ENCODE results near the gene ZNF275. TPM values are rescaled to one million over a fixed set of nuclear protein-coding genes. Genes with fewer than 3 reads are reported as not detected.

ZNF275 gene
- total RNA-seq, 1 donor from 2014 or later: 5.2 TPM

DNA sequence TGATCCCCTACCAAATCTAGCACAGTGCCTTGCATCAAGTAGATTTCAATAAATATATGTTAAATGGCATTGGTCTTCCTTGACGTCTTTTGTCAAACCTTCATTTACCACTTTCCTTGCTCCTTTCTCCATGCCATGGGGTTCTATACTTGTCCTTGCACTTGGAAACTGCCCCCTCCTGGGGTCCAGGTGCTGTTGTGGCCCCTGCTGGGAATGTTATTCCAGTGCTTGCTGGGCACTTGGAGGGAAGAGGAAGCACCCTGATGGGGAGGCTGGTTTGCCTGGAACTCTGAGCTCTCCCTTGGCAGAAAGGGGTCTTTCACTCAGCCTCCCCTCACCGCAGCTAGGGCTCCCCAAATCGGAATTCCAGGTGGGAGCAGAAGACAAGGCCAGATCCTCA lies 18.9 kb downstream of the ZNF275 start:
- H3K27me3 ChIP-seq (ENCODE audit: control insufficient read depth in 3 of 3, insufficient read depth in 3 of 3, low read length in 3 of 3): peaks cover 0 to 6% (median 0%) of the 10 kb centered on the region in 3 donors
- H3K9me3 ChIP-seq (ENCODE audit: control insufficient read depth in 3 of 3, low read length in 3 of 3): no peaks in the 10 kb centered on the region
- no peak overlapping the region for H3K27ac ChIP-seq (ENCODE audit: low read depth, low read length)
- no peak overlapping the region for H3K9ac ChIP-seq (ENCODE audit: low read depth in 1 of 3, low read length in 3 of 3)
- H3K4me3 ChIP-seq (ENCODE audit: low read length in 3 of 3): no peak overlapping the region
- H3K36me3 ChIP-seq (ENCODE audit: control insufficient read depth in 3 of 3, insufficient read depth in 3 of 3, low read length in 3 of 3): peaks cover 2 to 10% (median 5%) of the 10 kb centered on the region in 3 donors
- H3K4me1 ChIP-seq (ENCODE audit: control insufficient read depth in 3 of 3, insufficient read depth in 3 of 3, low read length in 3 of 3): no peaks in the 10 kb centered on the region

DNA sequence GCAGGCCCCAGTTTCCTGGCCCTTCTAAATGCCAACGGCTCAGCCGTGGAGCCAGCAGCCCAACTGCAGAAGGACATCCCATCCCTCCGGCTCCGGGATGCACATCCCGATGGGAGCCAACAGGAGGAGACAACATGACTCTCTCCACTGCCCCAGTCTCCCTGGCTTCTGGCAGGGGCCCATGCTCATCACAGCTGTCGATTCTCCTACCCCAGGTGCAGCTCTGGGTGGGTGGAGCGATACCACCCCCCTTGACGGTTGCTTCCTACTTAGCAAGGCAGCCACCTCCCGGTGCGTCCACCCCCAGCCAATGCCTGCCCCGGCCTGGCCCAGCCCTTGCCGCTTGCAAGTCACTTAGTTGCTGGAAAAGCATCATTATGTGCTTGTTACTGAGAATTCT lies 19.5 kb downstream of the ZNF275 start:
- Histone ChIP-seq H3K9ac (ENCODE audit: low read depth in 1 of 3, low read length in 3 of 3) (no peak overlapping the region), H3K9me3 (ENCODE audit: control insufficient read depth in 3 of 3, low read length in 3 of 3) (no peaks in the 10 kb centered on the region), H3K4me1 (ENCODE audit: control insufficient read depth in 3 of 3, insufficient read depth in 3 of 3, low read length in 3 of 3) (no peaks in the 10 kb centered on the region), H3K27ac (ENCODE audit: low read depth, low read length) (no peak overlapping the region), H3K36me3 (ENCODE audit: control insufficient read depth in 3 of 3, insufficient read depth in 3 of 3, low read length in 3 of 3) (peaks cover 0 to 7% (median 2%) of the 10 kb centered on the region in 3 donors), H3K27me3 (ENCODE audit: control insufficient read depth in 3 of 3, insufficient read depth in 3 of 3, low read length in 3 of 3) (peaks cover 0 to 6% (median 0%) of the 10 kb centered on the region in 3 donors), H3K4me3 (ENCODE audit: low read length in 3 of 3) (no peak overlapping the region)

DNA sequence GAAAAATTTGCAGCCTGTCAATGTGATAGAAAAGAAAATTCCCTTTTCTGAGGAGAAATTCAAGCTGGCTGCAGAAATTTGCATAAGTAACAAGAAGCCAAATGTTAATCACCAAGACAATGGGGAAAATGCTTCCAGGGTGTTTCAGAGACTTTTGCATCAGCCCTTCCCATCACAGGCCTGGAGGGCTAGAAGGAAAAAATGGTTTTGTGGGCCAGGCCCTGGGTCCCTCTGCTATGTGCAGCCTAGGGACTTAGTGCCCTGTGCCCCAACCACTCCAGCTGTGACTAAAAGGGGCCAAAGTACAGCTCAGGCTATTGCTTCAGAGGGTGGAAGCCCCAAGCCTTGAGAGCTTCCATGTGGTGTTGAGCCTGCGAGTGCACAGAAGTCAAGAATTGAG lies 23.9 kb downstream of the ZNF275 start:
- no peak overlapping the region for H3K27ac ChIP-seq (ENCODE audit: low read depth, low read length)
- H3K9ac ChIP-seq (ENCODE audit: low read depth in 1 of 3, low read length in 3 of 3): no peak overlapping the region
- no peaks in the 10 kb centered on the region for H3K9me3 ChIP-seq (ENCODE audit: control insufficient read depth in 3 of 3, low read length in 3 of 3)
- H3K4me3 ChIP-seq (ENCODE audit: low read length in 3 of 3): no peak overlapping the region
- H3K4me1 ChIP-seq (ENCODE audit: control insufficient read depth in 3 of 3, insufficient read depth in 3 of 3, low read length in 3 of 3): no peaks in the 10 kb centered on the region
- H3K27me3 ChIP-seq (ENCODE audit: control insufficient read depth in 3 of 3, insufficient read depth in 3 of 3, low read length in 3 of 3): peaks cover 0 to 11% (median 0%) of the 10 kb centered on the region in 3 donors
- no peaks in the 10 kb centered on the region for H3K36me3 ChIP-seq (ENCODE audit: control insufficient read depth in 3 of 3, insufficient read depth in 3 of 3, low read length in 3 of 3)

DNA sequence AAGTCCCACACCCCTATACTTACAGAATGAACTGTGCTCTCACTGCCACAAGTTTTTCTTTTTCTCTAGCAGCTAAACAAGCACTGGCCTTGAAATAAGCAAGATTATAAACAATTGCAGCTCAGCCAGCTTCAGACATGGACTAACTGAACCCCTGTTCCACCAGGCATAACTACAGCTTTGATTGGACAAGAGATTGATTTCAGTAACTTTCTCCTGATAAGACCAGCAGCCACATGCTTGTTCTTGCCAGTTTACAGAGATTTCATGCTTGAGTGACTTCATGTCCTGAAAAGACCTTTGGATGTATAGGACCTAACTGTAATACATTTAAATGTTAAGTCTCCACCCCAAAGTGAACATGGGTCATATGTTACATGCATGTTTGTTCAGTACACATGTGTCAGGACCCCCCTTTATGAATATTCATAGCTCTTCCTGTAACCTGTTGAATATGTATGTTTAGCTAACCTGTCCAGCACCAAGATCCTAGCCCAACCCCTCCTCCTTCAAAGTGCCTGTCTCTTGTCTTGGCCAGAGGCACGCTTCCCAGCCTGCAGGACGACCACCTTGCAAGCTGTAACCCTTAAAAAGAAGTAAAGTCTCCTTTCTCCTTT lies 27.9 kb downstream of the ZNF275 start:
- H3K27ac ChIP-seq (ENCODE audit: low read depth, low read length): no peak overlapping the region
- no peaks in the 10 kb centered on the region for H3K36me3 ChIP-seq (ENCODE audit: control insufficient read depth in 3 of 3, insufficient read depth in 3 of 3, low read length in 3 of 3)
- H3K27me3 ChIP-seq (ENCODE audit: control insufficient read depth in 3 of 3, insufficient read depth in 3 of 3, low read length in 3 of 3): peaks cover 0 to 5% (median 0%) of the 10 kb centered on the region in 3 donors
- no peaks in the 10 kb centered on the region for H3K4me1 ChIP-seq (ENCODE audit: control insufficient read depth in 3 of 3, insufficient read depth in 3 of 3, low read length in 3 of 3)
- H3K9ac ChIP-seq (ENCODE audit: low read depth in 1 of 3, low read length in 3 of 3): no peak overlapping the region
- H3K9me3 ChIP-seq (ENCODE audit: control insufficient read depth in 3 of 3, low read length in 3 of 3): no peaks in the 10 kb centered on the region
- H3K4me3 ChIP-seq (ENCODE audit: low read length in 3 of 3): no peak overlapping the region

DNA sequence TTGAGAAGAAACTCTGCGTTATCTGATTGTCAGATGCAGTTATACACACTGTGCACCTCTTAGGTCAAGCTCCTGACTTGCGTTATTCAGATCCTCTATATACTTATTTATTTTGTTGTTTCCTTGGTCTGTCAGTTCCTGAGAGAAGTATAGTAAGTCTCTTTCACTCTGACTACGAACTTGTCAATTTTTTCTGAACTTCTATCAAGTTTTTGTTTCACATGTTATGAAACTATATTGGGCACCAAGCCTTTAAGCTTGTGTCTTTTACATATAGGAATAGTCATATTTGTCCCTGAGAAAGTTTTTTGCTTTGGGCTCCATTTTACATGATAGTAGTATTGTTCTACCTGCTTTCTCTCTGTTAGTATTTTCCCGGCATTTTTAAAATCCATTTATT lies 31.7 kb downstream of the ZNF275 start:
- Histone ChIP-seq H3K4me3 (ENCODE audit: low read length in 3 of 3) (no peak overlapping the region), H3K4me1 (ENCODE audit: control insufficient read depth in 3 of 3, insufficient read depth in 3 of 3, low read length in 3 of 3) (no peaks in the 10 kb centered on the region), H3K9me3 (ENCODE audit: control insufficient read depth in 3 of 3, low read length in 3 of 3) (no peaks in the 10 kb centered on the region), H3K27me3 (ENCODE audit: control insufficient read depth in 3 of 3, insufficient read depth in 3 of 3, low read length in 3 of 3) (peaks cover 0 to 5% (median 0%) of the 10 kb centered on the region in 3 donors), H3K27ac (ENCODE audit: low read depth, low read length) (no peak overlapping the region), H3K9ac (ENCODE audit: low read depth in 1 of 3, low read length in 3 of 3) (no peak overlapping the region), H3K36me3 (ENCODE audit: control insufficient read depth in 3 of 3, insufficient read depth in 3 of 3, low read length in 3 of 3) (no peaks in the 10 kb centered on the region)

DNA sequence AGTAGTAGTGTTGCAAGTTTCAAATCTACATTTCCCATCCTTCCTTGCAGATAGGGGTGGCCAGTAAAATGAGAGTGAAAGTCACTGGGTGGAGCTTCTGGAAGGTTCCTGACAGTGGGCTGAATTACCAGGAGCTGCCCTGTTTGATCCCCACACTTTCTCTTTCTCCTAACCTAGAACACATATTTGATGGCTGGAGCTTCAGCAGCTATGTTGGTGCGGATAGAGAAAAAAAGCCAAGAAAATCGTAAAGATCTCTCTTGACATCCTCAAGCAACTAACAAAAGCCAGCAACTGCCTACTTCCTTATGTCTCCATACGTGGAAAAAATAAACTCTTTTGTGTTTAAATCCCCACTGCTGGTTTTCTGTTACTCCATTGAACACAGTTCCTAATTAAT lies 32.2 kb downstream of the ZNF275 start:
- Histone ChIP-seq H3K9me3 (ENCODE audit: control insufficient read depth in 3 of 3, low read length in 3 of 3) (no peaks in the 10 kb centered on the region), H3K4me1 (ENCODE audit: control insufficient read depth in 3 of 3, insufficient read depth in 3 of 3, low read length in 3 of 3) (no peaks in the 10 kb centered on the region), H3K27me3 (ENCODE audit: control insufficient read depth in 3 of 3, insufficient read depth in 3 of 3, low read length in 3 of 3) (peaks cover 0 to 7% (median 0%) of the 10 kb centered on the region in 3 donors), H3K36me3 (ENCODE audit: control insufficient read depth in 3 of 3, insufficient read depth in 3 of 3, low read length in 3 of 3) (no peaks in the 10 kb centered on the region), H3K9ac (ENCODE audit: low read depth in 1 of 3, low read length in 3 of 3) (no peak overlapping the region), H3K4me3 (ENCODE audit: low read length in 3 of 3) (no peak overlapping the region), H3K27ac (ENCODE audit: low read depth, low read length) (no peak overlapping the region)

- H3K4me1 ChIP-seq (ENCODE audit: control insufficient read depth in 3 of 3, insufficient read depth in 3 of 3, low read length in 3 of 3): no peaks in the 10 kb centered on the region
- H3K27ac ChIP-seq (ENCODE audit: low read depth, low read length): no peak overlapping the region
- peaks cover 0 to 5% (median 0%) of the 10 kb centered on the region in 3 donors for H3K27me3 ChIP-seq (ENCODE audit: control insufficient read depth in 3 of 3, insufficient read depth in 3 of 3, low read length in 3 of 3)
- no peaks in the 10 kb centered on the region for H3K36me3 ChIP-seq (ENCODE audit: control insufficient read depth in 3 of 3, insufficient read depth in 3 of 3, low read length in 3 of 3)
- H3K4me3 ChIP-seq (ENCODE audit: low read length in 3 of 3): no peak overlapping the region
- H3K9me3 ChIP-seq (ENCODE audit: control insufficient read depth in 3 of 3, low read length in 3 of 3): no peaks in the 10 kb centered on the region
- H3K9ac ChIP-seq (ENCODE audit: low read depth in 1 of 3, low read length in 3 of 3): no peak overlapping the region
Observed at GRCh38 chrX:153366878-153367538, 33.1 kb downstream of the ZNF275 start.

- no peak overlapping the region for H3K4me3 ChIP-seq (ENCODE audit: low read length in 3 of 3)
- no peak overlapping the region for H3K9ac ChIP-seq (ENCODE audit: low read depth in 1 of 3, low read length in 3 of 3)
- no peak overlapping the region for H3K27ac ChIP-seq (ENCODE audit: low read depth, low read length)
- no peaks in the 10 kb centered on the region for H3K9me3 ChIP-seq (ENCODE audit: control insufficient read depth in 3 of 3, low read length in 3 of 3)
- H3K27me3 ChIP-seq (ENCODE audit: control insufficient read depth in 3 of 3, insufficient read depth in 3 of 3, low read length in 3 of 3): peaks cover 0 to 5% (median 0%) of the 10 kb centered on the region in 3 donors
- H3K36me3 ChIP-seq (ENCODE audit: control insufficient read depth in 3 of 3, insufficient read depth in 3 of 3, low read length in 3 of 3): no peaks in the 10 kb centered on the region
- H3K4me1 ChIP-seq (ENCODE audit: control insufficient read depth in 3 of 3, insufficient read depth in 3 of 3, low read length in 3 of 3): no peaks in the 10 kb centered on the region
Observed at GRCh38 chrX:153370293-153371055, 36.5 kb downstream of the ZNF275 start.

GRCh38 chrX:153371256-153371655 lies 37.3 kb downstream of the ZNF275 start:
- Histone ChIP-seq H3K4me3 (ENCODE audit: low read length in 3 of 3) (no peak overlapping the region), H3K27ac (ENCODE audit: low read depth, low read length) (no peak overlapping the region), H3K27me3 (ENCODE audit: control insufficient read depth in 3 of 3, insufficient read depth in 3 of 3, low read length in 3 of 3) (peaks cover 0 to 5% (median 0%) of the 10 kb centered on the region in 3 donors), H3K36me3 (ENCODE audit: control insufficient read depth in 3 of 3, insufficient read depth in 3 of 3, low read length in 3 of 3) (no peaks in the 10 kb centered on the region), H3K4me1 (ENCODE audit: control insufficient read depth in 3 of 3, insufficient read depth in 3 of 3, low read length in 3 of 3) (no peaks in the 10 kb centered on the region), H3K9me3 (ENCODE audit: control insufficient read depth in 3 of 3, low read length in 3 of 3) (no peaks in the 10 kb centered on the region), H3K9ac (ENCODE audit: low read depth in 1 of 3, low read length in 3 of 3) (no peak overlapping the region)

- Histone ChIP-seq H3K27ac (ENCODE audit: low read depth, low read length) (no peak overlapping the region), H3K9ac (ENCODE audit: low read depth in 1 of 3, low read length in 3 of 3) (no peak overlapping the region), H3K27me3 (ENCODE audit: control insufficient read depth in 3 of 3, insufficient read depth in 3 of 3, low read length in 3 of 3) (peaks cover 0 to 5% (median 0%) of the 10 kb centered on the region in 3 donors), H3K4me3 (ENCODE audit: low read length in 3 of 3) (no peak overlapping the region), H3K4me1 (ENCODE audit: control insufficient read depth in 3 of 3, insufficient read depth in 3 of 3, low read length in 3 of 3) (no peaks in the 10 kb centered on the region), H3K36me3 (ENCODE audit: control insufficient read depth in 3 of 3, insufficient read depth in 3 of 3, low read length in 3 of 3) (no peaks in the 10 kb centered on the region), H3K9me3 (ENCODE audit: control insufficient read depth in 3 of 3, low read length in 3 of 3) (no peaks in the 10 kb centered on the region)
Observed at GRCh38 chrX:153372949-153373348, 39.0 kb downstream of the ZNF275 start.
